HK-2 (cell line): ENCODE results near the gene DLG1.
A peak's percentile ranks its signal among the peaks of the same experiment; 100 is the strongest.

Experiments
- DNase-seq: peaks from one replicate; pipeline ENCODE4 v3.0.0-alpha.2; 2018; ENCODE audit not compliant: unreplicated experiment

The DLG1 gene

GRCh38 chr3:197171481-197172067 lies 126.8 kb downstream of the DLG1 start:
- no peak for DNase-seq

- DNase-seq: no peak
These were observed 129.4 kb downstream of the DLG1 start for GRCh38 chr3:197169028-197169427.

DNA sequence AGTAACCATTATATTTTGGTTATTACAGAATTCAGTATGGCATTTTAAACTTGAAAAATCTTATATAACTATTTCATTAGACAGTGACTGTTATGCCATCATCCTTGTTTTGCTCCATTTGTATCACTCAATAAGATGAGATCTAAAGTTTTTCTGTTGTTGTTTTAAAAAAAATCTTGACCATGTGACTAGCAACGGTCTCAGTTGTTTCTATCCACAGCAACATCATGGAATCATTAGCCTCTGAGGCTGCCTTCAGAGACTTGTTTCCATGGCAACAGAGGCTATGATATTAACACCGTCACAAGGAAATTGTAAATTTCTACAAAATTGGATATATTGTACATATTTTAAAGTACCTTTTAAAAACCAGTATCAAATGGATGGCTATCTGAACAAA lies 129.8 kb downstream of the DLG1 start:
- no peak for DNase-seq

DNA sequence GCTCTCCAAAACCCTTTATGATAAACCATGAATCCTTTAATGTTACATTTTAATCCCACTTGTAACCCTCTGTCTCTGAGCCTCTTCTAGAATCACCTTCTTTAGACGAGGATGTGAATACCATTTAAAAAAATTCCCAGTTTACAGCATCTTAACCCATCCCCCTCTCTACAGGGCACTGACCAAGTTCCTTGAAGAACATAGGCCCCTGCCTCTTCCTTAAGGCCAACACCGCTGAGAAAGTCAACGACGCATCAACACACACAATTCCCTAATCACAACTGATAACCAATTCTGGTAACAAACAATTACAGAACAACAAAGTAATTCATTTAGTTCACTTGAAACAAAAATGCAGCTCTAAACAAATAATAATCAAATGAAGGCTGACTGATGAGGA lies 130.3 kb downstream of the DLG1 start:
- no peak for DNase-seq

- no peak for DNase-seq
These were observed 130.9 kb downstream of the DLG1 start for GRCh38 chr3:197167549-197167948.

- DNase-seq: no peak
These were observed 132.5 kb downstream of the DLG1 start for GRCh38 chr3:197165890-197166289.

- no peak for DNase-seq
These were observed 143.4 kb downstream of the DLG1 start for GRCh38 chr3:197155046-197155445.

- peak; percentile 34 for DNase-seq
These were observed 146.8 kb downstream of the DLG1 start for GRCh38 chr3:197151580-197151979.

GRCh38 chr3:197149528-197149927 lies 148.9 kb downstream of the DLG1 start:
- no peak for DNase-seq

GRCh38 chr3:197144188-197144587 lies 154.2 kb downstream of the DLG1 start:
- DNase-seq: no peak

GRCh38 chr3:197139586-197139985 lies 158.8 kb downstream of the DLG1 start:
- no peak for DNase-seq

DNA sequence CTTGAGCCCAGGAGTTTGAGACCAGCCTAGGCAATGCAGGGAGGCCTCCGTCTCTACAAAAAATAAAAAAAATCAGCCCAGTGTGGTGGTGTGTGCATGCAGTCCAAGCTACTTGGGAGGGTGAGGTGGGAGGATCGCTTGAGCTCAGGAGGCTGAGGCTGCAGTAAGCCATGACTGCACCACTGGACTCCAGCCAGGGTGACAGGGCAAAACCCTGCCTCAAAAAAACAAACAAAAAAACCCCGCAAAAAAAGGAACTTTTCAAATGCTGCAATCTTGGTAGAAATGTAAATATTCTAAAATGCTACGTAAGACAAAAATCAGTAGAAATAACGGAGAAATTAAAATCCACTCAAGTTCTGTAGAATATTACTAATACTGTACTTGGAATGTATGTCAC lies 160.7 kb downstream of the DLG1 start:
- no peak for DNase-seq

DNA sequence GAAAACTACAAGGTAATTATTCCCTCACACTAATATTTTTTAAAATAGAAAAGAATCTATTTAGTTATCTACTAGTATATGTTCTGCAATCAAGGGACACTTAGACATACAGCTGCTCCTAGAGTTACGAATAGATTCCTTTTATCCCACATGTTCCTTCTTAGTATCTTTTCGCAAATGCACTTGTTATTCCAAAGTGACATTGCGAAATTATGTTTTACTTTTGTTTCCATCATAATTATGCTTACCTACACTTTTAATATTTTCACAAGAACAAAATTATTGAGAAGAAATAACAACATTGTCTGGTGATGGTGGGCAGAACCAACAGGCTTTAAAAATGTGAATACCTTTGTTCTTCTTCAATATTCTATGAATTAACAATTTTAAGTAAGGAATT lies 161.7 kb downstream of the DLG1 start:
- DNase-seq: no peak

DNA sequence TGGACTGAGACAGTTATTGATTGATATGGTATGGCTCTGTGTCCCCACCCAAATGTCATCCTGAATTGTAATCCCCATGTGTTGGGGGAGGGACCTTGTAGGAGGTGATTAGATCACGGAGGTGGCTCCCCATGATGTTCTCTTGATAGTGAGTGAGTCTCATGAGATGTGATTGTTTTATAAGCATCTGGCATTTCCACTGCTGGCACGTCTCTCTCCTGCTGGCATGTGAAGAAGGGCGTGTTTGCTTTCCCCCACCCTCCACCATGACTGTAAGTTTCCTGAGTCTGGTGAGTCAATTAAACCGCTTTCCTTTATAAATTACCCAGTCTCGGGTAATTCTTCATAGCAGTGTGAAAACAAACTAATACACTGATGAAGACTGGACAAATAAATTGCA lies 163.2 kb downstream of the DLG1 start:
- no peak for DNase-seq

- DNase-seq: no peak
These were observed 165.4 kb downstream of the DLG1 start for GRCh38 chr3:197132916-197133530.

- peak; percentile 22 for DNase-seq
These were observed 172.8 kb downstream of the DLG1 start for GRCh38 chr3:197125636-197126035.

- no peak for DNase-seq
These were observed 173.7 kb downstream of the DLG1 start for GRCh38 chr3:197124713-197125112.

- no peak for DNase-seq
These were observed 176.0 kb downstream of the DLG1 start for GRCh38 chr3:197122394-197122793.

- no peak for DNase-seq
These were observed 181.3 kb downstream of the DLG1 start for GRCh38 chr3:197117114-197117513.

DNA sequence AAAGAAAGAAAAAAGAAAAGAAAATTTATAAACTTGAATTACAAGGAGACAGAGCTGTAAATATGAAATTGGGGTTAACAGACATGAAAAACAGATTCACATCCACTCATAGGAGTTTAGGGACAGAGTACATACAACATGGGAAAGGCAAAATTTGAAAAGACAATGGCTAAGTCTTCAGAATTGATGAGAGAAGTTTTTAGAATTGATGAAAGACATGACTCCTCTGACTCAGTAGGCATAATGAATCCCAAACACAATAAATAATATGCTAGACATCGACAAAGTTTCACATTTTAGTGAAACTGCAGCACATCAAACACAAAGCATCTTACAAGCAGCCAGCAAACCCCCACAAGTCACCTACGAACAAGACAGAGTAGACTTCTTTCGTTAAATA lies 184.4 kb downstream of the DLG1 start:
- no peak for DNase-seq

GRCh38 chr3:197111685-197112084 lies 186.7 kb downstream of the DLG1 start:
- DNase-seq: no peak

GRCh38 chr3:197105786-197106185 lies 192.6 kb downstream of the DLG1 start:
- no peak for DNase-seq

- DNase-seq: no peak
These were observed 193.7 kb downstream of the DLG1 start for GRCh38 chr3:197104738-197105137.

DNA sequence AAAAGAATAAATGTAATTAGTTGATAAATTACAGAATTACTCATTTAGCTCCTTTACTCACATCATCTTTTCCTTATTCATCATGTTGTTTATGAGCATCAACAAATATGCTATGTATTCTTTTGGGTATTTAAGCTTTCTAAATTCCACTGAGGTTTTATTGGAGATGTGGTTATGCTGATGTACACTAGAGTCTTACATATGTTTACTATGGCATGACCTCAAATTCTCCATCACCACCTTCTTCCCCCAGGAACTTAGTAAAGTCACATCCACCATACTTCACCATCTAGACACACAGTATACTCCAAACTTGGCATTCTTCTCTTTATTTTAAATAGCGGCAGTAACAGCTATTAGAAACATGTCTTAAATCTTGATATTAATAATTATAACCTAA lies 194.6 kb downstream of the DLG1 start:
- no peak for DNase-seq
